AG09309 (cell line): ENCODE data around the gene LTK.

Experiments
- DNase-seq: peaks from one replicate; pipeline ENCODE4 v3.0.0-alpha.2; 2010; ENCODE audit warnings: low read depth
- H3K4me3 ChIP-seq: 2 replicates; pipeline ENCODE4 v1.5.1; 2011; ENCODE audit warnings: mild to moderate bottlenecking, low read depth, low read length, moderate library complexity; ENCODE audit not compliant: control insufficient read depth
- TF ChIP-seq, protein P1 (sequence below): IDR thresholded peaks from 2 replicates; pipeline ENCODE4 v1.5.1; 2011; ENCODE audit warnings: mild to moderate bottlenecking, low read depth, low read length, inconsistent platforms; ENCODE audit not compliant: insufficient read depth, control insufficient read depth; ENCODE audit errors: missing control alignments

The LTK gene

DNA sequence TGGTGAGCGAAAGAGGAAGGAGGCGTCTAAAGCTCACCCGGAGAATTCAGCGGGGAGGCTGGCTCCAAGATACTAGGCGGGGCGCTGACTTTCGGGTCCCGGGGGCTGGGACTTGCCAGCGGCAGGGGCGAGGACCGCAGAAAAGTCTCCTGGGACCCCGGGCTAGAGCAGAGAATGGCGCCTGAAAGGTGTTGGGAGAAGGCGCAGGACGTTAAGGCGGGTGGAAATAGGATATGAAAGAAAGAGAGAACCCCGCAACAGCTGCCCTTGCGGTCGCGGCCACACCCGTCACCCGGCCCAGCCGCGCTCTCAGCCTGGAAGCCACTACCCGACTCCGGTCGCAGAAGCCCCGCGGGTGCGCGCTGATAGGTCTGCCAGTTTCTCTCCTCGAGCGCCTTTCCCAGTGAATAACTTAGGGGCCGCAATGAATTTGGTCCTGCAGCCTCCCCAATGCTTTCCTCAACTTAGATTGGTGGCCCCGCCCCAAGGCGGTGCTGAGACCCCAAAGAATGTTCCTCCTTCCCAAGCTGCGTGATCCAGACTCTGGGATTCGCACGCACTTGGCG, 604 bp downstream of the LTK start:
- H3K4me3 ChIP-seq: peak overlapping the region; percentile 15
- TF ChIP-seq, protein P1, sequence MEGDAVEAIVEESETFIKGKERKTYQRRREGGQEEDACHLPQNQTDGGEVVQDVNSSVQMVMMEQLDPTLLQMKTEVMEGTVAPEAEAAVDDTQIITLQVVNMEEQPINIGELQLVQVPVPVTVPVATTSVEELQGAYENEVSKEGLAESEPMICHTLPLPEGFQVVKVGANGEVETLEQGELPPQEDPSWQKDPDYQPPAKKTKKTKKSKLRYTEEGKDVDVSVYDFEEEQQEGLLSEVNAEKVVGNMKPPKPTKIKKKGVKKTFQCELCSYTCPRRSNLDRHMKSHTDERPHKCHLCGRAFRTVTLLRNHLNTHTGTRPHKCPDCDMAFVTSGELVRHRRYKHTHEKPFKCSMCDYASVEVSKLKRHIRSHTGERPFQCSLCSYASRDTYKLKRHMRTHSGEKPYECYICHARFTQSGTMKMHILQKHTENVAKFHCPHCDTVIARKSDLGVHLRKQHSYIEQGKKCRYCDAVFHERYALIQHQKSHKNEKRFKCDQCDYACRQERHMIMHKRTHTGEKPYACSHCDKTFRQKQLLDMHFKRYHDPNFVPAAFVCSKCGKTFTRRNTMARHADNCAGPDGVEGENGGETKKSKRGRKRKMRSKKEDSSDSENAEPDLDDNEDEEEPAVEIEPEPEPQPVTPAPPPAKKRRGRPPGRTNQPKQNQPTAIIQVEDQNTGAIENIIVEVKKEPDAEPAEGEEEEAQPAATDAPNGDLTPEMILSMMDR: no peak

DNA sequence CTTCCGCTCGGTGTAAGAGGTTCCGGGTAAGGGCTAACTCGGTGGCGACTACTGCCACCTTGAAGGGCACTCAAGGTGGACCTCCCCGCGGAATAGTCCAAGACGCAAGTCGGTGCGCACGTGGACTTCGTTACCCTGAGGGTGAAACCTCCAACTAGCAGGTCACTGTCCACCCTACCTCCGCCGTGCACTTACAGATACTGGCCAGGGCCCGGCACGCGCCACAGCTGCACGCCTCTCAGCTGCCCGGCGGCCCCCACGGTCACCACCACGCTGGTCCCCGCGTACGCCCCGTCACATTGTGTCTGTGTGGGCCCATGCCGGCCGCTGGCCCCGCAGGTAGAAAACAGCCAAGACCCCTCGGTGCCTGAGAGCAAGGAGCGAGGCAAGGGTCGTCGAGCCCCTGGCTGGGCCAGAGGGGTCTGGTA, 1.1 kb downstream of the LTK start:
- DNase-seq: no peak
- no peak overlapping the region for H3K4me3 ChIP-seq
- TF ChIP-seq, protein P1: no peak

More for the DNA sequence above, 604 bp downstream of the LTK start:
- DNase-seq: no peak

DNA sequence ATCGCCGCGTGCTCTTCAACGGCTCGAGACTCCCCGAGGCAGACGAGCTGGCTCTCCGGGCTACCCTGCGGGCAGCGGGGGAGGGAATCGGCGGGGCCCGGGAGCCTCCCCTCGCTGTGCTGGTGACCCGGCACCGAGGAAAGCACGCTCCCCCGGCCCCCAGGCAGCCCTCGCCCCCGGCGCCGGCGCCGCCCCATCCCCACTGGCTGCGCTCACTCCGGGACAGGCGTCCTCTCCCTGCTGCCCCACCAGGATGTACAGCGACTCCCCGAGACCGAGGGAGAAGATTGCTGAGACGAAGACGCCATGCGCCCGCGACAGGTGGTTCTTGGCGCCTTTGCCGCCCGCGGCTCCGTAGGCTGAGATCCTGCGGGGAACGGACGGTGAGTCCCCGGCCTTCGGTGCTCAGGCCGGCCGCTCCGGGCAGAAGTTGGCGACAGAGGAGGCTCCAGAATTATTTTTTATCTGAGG, 1.7 kb downstream of the LTK start:
- TF ChIP-seq, protein P1: no peak
- no peak overlapping the region for H3K4me3 ChIP-seq
- DNase-seq: no peak

DNA sequence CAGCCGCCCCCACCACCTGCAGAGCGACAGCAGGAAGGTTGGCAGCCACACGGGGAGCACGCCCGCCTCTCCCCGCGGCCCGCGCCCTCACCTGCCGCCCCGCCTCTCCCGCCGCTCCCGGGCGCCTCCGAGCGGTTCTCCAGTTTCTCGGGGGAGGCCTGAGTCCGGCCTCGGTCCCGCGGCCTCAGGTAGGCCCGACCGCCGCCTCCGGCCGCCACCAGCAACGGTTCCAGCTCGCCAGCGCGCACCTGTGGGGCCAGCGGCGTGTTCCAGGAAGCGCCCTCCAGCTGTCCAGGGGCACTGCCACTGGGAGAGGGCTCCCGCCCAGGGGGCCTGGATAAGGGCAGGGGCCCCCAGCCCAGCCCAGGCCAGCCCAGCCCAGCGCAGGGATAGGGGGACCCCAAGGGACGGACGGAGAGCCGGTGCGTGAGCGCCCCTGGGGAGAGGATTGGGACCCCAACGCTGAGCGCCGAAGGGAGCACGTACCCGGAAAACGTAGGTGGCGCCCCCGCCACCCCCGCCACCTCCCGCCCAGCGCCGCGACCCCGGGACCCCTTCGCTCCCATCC, 2.2 kb downstream of the LTK start:
- H3K4me3 ChIP-seq: no peak overlapping the region
- TF ChIP-seq, protein P1: no peak
- DNase-seq: no peak

DNA sequence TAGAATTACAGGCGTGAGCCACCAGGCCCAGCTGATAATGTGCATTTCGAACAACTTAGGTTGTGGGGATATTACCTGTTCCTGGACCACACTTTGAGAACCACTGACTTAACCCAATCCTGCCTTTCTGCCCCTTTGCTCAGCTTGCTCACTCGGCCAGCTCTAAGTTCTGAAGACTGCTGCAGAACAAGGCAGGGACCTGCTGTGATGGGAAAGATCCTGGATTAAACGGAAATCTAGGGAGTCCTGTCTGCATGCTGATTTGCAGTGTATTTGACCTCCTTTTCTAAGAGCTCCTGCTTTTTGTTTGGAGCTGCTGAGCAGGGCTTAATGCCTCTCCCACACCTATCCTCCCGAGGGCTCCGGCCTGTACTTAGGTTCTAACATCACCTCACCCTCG, 2.9 kb downstream of the LTK start:
- no peak for DNase-seq
- TF ChIP-seq, protein P1: no peak
- H3K4me3 ChIP-seq: no peak overlapping the region

DNA sequence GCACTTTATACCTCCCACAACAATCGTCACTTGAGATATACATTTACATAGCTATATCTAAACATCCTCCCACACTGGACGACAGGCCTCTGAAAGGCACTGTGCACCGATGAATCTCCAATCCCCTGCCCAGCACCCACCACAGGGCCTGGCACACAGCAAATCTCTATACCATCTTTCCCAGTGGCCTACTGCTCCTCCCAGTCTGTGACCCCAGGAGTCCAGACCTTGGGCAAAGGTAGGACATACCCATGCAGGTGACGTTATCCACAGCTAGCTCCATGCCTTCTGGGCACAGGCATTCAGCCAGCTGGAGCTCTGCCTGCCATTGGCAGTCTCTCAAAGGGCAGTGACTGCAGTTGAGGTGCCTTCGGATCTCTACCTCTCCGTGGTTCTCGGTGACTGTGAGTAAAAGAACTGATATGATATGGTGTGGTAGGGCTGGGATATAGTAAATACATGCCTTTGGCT, 5.8 kb downstream of the LTK start:
- H3K4me3 ChIP-seq: no peak overlapping the region
- TF ChIP-seq, protein P1: no peak
- DNase-seq: no peak
